Prostate gland (tissue), 1 donor: ENCODE data around the gene CLCNKA.

Source experiments
- POLR2A ChIP-seq: fragments of 450-650 bp; IDR thresholded peaks from one replicate; pipeline ENCODE4 v1.6.1; 2016; ENCODE audit warnings: antibody characterized with exemption, mild to moderate bottlenecking
- POLR2AphosphoS5 ChIP-seq: sonication (generic); formaldehyde crosslinking; IDR thresholded peaks from one replicate; pipeline ENCODE4 v1.6.1; 2017; ENCODE audit warnings: antibody characterized with exemption

DNA sequence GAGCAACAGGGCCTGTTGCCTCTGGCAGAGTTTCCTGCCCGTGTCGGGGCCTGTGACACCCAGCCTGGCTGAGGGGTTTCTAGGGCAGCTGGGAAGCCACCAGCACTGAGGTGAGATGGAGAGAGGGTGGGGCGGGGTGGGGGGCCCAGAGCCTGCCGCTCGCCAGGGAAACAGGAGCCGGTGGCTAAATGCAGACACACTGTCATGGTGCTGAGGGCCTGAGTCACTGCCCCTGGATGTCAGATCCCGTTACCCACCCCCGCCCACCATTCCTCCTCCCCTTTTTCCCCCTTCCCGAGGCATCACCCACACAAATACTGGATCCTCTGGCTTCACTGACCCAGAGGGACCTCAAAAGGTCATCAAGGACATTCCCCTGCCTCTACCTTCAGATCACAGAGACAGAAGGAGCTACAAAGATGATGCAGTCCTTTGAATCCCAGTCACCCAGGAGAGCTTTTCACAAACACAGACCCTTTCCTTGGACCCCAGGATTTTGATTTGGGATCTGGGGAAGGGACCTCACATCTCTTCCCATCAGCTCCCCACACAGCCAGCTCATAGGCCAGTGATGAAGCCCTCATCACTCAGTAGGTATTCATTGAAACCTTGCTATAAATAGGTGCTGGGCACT is 2.1 kb upstream of the CLCNKA start:
- TF ChIP-seq POLR2A = no peak
- TF ChIP-seq POLR2AphosphoS5 = no peak
